Activated T-helper 1 cell treated with Interleukin-2 at 50 U/mL for 16 hours (primary cell): Measurements from ENCODE around the gene THEM4.
"Not testable (repeated sequence)": the region's sequence is repeated elsewhere in the genome, so short reads cannot be mapped to it uniquely, and the experiment has no call there.

Source experiments
- DNase-seq: peaks from one replicate; pipeline ENCODE4 v3.0.0-alpha.2; 2020; ENCODE audit warnings: low read depth

Gene THEM4

DNA sequence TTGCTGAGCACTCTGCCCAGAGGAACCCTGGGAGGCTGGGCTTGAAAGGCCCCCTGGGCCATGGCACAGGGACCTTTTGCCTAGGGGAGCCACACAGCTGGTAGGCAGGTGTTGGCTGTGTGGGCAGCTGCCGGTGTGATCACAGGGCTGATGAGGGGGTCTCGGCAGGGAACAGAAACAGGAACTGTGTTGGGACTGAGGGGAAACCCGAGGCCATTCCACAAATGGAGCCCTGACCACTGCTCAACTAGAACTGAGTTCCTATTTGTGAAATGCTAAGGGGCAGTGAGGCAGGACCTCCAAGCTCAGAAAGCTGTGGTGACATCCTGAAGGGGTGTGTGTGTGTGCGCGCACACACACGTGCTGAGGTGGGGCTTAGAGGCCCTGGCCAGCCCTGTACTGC, 49.4 kb downstream of the THEM4 start:
- DNase-seq = no peak

DNA sequence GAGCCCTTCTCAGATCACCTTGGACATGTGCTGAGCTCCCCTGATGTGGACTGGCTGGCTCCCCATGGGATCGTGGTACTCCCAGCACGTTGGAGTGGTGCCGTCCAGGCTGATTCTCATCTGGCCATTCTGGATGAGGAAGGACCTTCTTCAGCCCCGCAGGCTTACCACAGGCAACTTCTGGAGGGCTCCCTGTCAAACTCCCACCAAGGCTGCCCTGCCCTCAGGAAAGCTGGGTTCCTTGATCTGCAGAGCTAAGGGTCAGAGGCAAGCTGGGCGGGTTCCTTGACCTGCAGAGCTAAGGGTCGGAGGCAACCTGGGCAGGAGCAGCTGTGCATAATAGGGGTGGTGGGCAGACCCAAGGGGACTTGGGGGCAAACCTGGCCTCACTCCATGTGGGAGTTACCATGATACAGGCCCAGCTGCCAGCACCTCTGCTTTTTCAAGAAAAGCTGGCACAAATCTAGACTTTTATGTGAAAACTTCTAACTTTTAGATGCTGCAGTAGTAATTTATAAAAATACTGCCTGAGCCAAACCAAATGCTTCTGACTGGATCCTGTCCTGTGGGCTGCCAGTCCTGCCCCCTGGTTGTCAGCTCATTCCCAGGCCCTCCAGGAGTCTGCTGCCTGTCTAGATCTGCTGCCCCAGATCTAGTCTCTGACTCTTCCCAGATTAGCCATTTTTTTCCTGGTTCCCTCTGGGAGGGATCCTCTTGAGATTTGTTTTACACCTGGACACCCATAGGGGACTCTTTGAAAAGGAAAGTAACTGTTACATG, 50.2 kb downstream of the THEM4 start:
- DNase-seq = no peak

DNA sequence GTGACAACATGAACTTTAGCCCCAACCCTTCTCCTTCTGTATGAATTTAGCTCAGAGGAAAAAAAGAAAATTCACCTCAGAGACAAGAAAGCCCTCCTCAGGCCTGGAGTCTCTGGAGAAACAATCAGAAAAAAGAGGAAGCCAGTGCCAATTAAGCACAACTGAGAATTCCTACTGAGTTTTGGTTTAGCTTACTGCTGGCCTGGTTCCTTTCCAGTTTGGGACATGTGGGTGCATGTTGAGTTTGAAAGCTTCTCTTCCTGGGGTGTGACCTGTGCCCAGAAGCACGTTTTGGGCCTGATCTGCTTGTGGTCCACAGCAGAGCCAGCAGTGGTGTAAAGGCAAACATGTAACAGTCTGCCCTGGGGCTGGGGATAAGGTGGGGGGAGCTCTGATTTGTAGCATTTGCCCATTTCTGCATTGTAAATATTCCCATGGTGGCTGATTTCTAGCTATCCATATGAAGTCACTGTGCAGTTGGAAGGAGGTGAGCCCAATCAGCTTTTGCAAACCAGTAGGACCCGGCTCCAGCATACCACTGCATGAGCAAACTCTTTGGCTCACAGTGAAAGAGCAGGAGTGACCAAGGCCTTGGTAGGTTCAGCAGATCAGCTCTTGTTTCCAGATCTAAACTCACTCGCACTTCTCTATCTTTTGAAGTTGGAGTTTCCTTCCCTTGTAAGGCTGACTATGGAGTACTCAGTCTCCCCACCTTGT, 51.1 kb downstream of the THEM4 start:
- no peak for DNase-seq

DNA sequence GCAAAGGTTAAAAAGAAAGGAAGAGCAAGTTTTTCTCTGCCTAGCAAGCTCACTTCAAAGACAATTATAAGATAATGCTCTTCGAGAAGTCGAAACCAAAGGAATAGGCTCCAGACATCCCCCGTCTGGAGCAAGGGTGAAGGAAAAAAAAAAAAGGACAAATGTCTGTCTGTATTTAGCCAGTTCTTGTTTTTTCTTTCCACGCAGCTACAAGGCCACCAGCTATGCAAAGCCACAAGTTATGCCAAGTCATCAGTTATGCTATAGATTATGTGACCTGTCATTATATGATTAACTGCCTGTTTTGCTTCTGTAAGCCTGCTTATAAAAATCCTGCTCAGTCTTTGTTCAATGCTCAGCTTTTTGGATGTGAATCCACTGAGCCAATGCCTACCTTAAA, 53.4 kb downstream of the THEM4 start:
- DNase-seq = no peak

DNA sequence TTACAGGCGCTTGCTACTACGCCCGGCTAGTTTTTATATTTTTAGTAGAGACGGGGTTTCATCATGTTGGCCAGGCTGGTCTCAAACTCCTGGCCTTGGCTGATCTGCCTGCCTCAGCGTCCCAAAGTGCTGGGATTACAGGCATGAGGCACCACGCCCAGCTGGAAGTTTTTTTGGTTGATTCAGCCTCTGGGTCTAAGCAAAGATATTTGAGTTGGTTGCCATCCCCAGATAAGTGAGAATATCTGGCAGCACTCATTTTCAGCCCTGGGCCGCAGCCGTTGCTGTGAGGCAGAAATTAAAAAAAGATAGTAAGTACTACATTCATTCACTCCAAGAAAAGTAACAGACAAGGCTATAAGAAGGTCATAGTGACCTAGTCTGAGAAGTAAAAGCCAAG, 53.8 kb downstream of the THEM4 start:
- not testable (repeated sequence) for DNase-seq

DNA sequence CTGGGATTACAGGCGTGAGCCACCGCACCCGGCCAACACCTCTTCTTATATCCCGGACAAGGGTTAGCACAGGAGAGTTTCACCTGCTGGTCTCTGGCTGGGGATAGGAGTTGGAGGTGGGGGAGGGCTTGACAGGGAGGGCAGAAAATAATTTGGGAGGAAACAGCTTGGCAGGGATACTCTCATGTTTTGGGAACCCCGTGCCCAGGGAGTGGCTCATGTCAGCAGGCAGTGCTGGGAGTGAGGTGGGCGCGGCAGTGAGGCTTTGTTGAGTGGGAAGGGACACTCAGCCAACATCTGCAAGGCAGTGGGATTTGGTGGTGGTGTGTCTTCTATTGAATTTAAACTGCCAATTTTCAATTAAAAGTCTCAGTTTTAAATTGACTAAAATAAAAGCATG, 54.7 kb downstream of the THEM4 start:
- no peak for DNase-seq

DNA sequence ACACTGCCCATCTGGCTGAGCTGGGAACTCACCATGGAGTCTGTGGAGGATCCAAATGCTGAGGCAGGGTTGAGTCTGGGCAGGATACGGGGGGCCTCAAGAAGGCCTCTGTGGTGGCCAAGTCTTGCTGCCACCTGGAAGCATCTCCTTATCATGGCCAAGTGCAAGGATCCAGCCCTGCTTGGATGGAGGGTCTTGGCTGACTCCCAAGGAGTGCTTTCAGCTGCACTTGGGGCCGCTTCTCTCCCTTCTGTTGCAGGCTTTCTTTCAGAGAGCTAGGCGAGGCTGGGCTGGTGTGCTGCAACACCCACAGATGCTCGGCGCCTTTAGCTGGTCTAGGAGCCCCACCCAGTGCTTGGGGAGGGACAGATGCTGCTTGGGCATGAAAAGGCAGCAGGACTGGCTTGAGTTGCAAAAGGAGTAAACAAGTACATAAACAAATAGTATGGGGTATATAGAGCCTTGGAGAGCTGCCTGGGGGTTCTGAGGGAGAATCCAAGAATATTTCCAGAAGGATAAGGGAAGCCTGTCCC, 55.8 kb downstream of the THEM4 start, which contains the start of gene THEM5:
Gene THEM5, minus strand, starts transcription at position 302 of the 533 bp plus-strand sequence. Its CDS starts 147 bp downstream, at position 155.
- no peak for DNase-seq

DNA sequence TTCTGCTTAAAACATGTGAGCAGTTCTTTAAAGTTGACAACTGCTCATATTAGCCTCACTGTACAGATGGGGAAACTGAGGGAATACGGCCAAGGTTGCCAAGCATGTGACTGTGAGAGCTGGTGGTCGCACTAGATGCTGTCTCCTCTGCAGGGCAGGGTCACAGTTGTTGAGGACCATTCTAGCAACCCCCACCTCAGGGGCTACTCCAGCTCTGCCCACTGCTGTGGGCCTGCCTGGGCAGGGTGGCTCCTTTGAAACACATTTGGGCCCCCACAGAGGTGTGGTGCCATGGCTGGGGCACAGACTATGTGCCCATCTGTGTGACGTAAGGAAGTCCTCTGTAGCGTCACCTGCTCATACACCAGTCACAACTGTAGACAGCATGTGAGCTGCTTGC, 56.6 kb downstream of the THEM4 start:
- DNase-seq = no peak

DNA sequence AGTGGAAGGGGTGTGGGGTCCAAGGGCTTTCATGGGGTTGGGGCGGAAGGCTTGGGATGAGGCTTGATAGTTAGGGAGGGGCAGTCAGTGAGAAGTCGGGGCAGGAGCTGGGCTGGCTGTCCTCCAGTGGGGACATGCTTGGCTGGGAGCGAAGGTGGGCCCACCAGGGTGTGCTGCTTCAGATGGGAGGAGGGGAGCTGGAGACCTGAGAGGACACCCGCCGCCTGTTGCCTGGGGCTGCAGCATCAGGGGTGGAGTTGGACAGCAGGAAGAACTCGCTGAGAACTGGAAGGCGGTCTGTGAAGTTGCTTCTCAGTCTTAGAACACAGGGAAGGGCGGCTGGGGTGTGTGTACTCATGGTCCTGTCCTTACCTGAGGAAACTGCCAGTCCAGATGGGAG, 57.4 kb downstream of the THEM4 start:
- no peak for DNase-seq

DNA sequence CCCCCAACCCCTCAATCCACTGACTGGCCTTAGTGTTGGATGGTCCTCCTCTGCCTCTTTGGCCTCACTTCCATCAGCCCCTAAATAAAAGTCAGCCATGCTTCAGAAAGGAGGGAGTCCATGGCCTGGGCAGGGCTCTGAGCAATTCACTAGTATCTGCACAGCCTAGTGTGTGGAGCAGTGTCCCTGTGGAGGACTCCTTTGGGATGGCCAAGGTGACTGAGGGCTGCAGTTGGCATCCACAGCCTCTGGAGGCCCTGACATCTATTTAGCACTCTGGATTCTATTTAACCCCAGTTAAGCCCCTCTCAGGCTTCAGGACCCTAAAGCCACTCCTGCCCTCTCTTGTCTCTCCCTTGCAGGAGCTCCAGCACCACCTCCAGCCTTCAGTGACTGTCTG, 59.4 kb downstream of the THEM4 start:
- DNase-seq = no peak

DNA sequence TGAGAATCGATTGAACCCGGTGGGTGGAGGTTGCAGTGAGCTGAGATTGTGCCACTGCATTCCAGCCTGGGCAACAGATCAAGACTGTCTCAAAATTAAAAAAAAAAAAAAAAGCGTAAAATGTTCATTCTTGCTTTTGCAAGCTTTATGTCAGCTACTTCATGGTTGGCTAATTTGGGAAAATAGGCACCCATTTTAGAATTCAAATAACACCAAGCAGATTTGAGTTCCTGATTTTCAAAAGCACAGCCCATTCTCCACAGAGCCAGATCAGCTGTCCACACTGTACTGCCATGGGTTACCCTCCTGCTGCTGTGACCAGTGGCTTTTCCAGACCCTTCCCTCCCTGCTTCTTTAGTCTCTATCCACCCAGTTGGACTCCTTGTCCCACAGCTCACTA, 60.2 kb downstream of the THEM4 start:
- DNase-seq = no peak

DNA sequence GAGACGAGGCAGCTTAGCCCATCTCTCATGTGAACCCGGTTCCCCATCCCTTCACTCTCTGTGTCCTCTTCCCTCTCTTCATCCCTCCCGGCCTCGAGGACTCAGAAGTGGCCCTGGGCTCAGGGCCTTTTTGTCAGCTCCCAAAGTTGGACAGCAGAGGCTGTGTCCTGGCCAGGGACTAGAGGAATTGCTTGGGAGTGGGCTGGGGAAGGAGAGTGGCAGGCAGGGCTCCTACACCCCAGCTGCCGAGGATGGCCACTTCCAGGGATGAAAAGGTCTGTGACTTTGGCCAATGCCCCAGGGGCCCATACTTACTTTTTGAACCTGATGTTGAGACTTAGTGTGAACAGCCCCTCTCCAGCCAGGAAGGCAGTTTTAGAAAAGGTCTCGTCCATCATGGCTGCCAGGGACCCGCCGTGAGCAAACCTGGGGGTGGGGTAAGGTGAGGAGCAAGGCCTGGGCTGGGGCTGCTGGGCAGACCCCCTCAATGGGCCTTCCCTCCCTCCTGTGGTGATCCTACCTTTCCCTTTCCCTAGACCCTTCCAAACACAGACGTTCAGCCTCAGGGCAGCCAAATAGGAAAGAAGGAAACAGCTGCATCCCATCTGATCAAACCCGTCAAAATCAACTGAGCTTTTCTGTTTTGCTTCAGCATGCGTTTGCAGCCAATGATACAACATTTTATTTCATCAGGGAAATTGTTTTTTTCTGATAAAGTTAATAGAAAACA, 61.3 kb downstream of the THEM4 start:
- no peak for DNase-seq

DNA sequence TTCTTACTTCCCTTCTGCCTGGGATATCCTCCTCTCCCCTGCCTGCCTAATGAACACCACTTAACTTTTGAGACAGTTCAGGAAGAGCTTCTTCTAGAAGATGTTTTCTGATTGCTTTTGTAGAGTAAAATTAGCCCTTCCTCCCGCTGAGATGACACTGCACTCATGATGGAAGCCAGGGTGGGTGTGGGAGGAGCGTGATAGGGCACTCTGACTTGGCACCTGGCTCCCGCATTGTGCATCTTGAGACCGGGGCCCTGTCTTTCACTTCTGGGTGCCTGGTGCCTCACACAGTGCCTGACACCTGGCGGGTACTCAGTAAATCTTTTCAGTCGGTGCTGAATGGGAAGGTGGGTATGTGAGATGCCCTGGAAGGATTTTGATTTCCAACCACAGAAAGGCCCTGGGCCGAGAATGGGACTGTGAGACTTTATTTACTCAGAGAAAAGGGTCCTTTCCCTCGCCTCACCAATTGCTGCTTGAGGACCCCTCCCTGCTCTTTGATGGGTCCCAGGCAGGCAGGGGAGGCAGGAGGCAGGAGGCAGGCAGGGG, 62.5 kb downstream of the THEM4 start:
- DNase-seq = no peak

DNA sequence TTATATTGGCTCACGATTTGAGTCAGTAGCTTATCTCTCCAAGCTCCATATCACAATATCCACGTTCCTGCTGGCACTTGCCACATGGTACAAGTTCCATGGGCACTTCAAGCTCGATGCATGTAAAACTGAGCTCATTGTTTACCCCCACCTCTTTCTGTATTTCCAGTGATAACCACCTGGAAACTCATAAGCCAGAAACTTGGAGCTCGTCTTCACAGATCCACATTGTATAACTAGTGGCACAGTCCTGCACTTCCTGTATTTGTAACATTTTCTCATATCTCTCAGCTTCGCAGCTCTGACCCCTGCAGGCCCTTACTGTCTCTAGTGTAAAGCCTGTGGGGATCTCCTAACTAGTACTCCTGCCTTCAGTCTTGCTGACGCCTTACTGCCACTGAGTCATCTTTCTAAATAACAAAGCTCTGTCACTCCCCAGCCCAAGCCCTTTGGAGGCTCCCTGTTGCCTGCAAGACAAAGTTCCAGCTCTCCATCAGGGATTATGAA, 63.2 kb downstream of the THEM4 start:
- DNase-seq = no peak

DNA sequence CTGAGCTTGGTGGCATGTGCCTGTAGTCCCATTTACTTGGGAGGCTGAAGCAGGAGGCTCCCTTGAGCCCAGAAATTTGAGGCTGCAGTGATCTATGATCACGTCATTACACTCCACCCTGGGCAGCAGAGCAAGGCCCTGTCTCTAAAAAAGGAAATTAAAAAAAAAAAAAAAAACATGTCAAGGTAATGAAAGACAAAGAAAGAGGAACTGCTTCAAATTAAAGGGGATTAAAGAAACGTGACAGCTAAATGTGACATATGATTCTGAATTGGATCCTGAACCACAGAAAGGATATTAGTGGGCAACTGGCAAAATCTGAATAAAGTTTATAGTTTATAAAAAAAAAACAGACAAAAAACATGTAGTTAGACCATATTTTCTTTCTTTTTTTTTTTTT, 65.9 kb downstream of the THEM4 start:
- DNase-seq = no peak

DNA sequence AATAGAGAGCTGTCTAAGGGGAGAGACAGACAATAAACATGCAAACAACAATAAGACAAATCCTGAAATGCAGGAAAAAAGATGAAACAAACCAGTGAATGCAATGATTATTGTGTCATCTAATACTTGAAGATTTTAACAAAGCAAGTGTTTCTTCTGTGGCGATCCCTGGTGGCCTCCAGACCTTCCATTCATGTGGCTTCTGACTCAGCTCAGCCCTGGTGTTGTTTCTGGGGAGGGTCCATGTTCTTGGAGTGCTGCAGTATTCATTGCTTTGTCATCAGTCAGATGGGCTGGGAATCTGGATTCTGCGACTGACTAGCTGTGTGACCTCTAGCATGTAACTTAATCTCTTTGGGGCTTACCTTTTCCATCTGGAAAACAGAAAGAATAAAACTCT, 68.2 kb downstream of the THEM4 start:
- no peak for DNase-seq

DNA sequence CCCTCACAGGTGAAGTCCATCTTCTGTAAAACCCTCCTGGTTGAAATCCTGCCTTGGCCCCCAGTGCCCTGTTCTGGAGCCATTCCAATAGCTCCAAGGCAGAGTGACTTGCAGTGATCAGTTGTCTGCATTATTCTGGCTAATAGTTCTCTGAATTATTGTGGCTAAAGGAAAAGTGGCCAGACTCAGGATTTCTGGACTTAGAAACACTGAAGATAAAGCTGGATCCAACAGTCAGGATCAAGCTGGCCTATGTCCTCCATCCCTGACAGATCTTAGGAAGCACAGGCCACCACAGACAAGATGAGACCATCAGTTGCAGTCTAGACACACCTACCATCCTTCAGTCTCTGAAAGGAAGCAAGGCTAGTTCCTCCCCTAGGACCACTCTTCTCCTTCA, 68.9 kb downstream of the THEM4 start:
- no peak for DNase-seq

DNA sequence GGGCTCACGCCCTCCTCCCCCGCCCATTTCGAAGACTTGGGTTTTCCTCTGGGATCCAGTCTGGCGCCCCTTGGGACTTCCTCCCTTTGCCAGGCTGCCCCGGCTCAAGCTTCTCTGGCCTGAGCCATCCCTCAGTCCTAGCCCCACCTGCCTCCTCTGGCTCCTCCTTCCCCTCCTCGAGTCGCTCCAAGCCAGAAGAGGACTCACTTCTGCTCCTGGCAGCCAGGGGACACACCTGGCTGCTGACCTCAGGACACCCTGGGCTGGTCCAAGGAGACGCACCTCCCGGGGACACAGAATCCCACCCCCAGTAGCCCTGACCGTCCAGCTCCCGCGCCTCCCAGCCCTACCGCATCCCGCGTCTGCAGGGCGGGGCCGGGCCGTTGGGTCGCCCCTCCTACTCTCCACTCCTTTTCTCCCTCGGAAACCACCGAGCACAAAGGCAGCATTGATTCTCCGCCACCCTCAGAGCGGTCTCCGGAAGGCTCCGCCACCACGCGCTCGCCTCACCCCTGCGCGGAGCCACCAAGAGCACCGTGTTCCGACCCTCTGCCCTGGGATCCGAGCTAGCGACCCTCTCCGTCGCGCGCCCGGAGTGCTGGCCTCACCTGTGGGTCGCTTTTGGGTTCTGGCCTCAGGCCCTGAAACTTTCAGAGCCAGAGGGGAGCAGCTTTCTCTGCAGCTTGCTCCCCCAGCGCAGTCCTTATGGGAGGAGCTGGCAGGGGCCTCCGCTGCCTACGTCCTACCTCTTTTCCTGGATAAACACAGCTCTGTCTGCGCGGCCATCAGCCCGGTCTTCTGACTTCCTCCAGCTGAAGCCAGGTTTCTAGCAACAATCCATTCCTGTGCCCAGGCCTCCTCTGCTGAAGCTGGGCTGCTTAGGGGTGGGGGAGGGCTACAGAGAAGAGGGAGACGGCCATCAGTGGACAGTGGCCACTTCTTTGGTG, 69.6 kb downstream of the THEM4 start, which contains the start of gene C2CD4D:
Gene C2CD4D, minus strand, starts transcription at position 364 of the 947 bp plus-strand sequence. CDS start 831 bp downstream, outside the sequence.
- peak; percentile 60 for DNase-seq

DNA sequence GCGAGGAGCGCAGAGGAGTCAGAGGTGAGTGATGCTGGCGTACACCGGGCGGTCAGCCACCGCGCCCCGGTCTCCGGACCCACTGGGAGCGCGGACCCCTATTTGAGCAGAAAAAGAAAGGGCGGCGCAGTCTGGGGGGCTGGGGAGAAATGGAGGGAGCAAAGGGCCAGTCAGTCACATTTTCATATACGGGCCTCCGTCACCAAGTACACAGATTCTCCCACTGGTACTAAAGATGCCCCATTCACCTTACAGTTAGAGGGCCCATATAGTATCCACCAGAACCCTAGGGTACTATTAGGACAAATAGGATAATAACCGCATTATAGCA, 70.3 kb downstream of the THEM4 start:
- no peak for DNase-seq

DNA sequence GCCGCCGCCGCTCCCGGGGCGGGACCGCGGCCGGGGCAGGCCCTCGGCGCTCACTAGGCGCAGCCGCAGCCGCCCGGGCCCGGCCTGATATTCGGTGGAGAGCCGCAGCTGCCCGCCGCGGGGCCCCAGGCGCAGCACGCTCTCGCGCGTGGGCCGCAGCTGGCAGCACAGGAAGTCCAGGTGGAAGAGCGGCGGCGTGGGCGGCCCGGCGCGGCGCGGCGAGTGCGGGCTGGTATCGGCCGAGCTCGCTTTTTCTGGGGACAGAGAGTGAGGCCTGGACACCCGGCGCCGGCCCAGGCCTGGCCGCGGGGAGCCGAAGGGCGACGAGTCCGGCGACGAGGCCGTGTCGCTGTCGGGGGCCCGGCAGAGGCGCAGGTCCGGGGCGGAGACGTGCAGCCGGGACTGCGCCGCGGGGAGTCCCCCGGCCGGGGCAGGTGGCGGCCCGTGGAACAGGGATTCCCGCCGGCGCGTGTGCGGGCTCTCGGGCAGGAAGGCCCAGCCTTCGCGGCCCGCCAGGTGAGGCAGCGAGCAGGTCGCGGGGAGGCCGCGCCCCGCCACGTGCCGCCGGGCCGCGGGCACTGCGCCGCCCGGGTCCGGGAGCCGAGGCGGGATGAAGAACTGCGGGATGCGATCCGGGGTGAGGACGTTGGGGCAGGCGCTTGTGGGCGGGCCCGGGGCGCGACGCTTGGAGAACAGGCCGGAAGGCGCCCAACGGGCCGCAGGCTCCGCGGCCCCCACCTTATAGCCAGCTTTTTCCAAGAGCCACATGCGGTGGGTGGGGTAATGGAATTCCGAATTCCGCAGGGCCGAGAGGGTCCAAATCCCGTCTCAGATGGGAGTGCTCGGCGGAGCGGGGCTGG, 70.9 kb downstream of the THEM4 start:
- DNase-seq = no peak
